Activated CD8-positive, alpha-beta memory T cell treated with anti-CD3 and anti-CD28 coated beads, Interleukin-2, amount 50 U/mL, for 48 hours (primary cell): ENCODE results near the gene PCF11.
"Not testable (repeated sequence)": the region's sequence is repeated elsewhere in the genome, so short reads cannot be mapped to it uniquely, and the experiment has no call there.

Experiments used
- DNase-seq: peaks from one replicate; pipeline ENCODE4 v3.0.0-alpha.2; 2020

Gene PCF11, protein sequence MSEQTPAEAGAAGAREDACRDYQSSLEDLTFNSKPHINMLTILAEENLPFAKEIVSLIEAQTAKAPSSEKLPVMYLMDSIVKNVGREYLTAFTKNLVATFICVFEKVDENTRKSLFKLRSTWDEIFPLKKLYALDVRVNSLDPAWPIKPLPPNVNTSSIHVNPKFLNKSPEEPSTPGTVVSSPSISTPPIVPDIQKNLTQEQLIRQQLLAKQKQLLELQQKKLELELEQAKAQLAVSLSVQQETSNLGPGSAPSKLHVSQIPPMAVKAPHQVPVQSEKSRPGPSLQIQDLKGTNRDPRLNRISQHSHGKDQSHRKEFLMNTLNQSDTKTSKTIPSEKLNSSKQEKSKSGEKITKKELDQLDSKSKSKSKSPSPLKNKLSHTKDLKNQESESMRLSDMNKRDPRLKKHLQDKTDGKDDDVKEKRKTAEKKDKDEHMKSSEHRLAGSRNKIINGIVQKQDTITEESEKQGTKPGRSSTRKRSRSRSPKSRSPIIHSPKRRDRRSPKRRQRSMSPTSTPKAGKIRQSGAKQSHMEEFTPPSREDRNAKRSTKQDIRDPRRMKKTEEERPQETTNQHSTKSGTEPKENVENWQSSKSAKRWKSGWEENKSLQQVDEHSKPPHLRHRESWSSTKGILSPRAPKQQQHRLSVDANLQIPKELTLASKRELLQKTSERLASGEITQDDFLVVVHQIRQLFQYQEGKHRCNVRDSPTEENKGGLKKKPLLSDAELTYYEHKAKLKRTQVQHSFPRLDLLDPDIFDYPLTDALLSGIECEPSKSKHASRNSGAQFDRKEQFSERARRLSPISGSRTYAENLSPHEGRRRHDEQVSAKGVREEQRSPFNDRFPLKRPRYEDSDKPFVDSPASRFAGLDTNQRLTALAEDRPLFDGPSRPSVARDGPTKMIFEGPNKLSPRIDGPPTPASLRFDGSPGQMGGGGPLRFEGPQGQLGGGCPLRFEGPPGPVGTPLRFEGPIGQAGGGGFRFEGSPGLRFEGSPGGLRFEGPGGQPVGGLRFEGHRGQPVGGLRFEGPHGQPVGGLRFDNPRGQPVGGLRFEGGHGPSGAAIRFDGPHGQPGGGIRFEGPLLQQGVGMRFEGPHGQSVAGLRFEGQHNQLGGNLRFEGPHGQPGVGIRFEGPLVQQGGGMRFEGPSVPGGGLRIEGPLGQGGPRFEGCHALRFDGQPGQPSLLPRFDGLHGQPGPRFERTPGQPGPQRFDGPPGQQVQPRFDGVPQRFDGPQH (N-terminal part only)

GRCh38 chr11:83156996-83157593 lies at the start of gene PCF11:
Gene PCF11 (plus strand): TSS chr11:83157131. CDS start chr11:83157440, 309 bp downstream.
- no peak for DNase-seq

DNA sequence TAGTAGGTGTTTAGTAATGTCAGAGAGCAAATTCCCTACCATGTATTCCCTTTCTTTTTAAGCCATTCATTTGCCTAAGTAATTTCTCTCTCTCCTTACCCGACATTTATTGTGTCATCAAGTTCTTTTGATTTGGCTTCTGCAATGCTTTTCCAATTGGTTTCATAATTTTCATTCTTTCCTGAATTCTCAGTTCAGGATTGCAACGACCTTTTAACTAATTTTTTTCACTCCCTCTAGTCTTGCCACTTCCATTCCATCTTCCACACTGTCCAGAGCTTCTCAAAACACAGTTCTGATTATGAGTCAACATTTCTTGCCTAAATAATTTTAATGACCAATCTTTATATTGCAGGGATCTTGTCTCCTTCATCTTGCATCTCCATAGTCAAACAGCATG lies 44.0 kb upstream of the PCF11 start:
- DNase-seq = no peak

DNA sequence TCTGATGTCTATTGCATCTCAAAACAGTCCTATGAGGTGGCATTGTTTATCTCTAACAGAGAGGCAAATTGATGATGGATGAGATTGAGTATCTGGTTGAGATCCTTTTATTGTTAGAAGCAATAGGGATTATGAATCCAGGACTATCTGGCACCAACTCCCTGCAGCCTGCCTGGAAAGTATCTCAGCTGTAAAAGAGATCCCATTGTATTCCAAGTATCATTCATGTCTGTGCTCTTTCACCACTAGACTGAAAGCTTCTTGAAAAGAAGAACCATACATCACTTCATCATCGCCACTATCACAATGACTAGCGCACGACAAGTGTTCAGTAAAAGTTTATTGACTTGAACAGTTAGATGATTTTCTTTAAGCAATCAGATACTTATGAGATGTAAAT lies 41.9 kb upstream of the PCF11 start:
- no peak for DNase-seq

DNA sequence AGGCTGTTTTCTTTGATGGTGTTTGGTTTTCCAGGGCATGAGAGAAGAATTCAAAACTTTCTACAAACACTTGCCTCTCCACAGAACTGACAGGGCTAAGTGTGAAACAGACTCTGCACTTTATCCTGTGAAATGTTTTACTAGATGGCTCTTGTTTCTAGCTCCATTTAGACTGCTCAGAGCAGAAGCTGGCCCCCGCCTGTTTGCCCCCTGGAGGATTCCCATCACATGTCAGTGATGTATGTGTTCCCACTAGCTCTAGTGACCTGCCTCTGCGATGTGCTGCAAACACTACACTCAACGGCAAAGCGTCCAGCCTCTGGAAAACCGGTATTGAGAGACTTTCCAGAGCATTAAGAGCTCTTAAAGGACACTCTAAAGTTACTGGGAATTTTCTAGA lies 41.4 kb upstream of the PCF11 start:
- no peak for DNase-seq

DNA sequence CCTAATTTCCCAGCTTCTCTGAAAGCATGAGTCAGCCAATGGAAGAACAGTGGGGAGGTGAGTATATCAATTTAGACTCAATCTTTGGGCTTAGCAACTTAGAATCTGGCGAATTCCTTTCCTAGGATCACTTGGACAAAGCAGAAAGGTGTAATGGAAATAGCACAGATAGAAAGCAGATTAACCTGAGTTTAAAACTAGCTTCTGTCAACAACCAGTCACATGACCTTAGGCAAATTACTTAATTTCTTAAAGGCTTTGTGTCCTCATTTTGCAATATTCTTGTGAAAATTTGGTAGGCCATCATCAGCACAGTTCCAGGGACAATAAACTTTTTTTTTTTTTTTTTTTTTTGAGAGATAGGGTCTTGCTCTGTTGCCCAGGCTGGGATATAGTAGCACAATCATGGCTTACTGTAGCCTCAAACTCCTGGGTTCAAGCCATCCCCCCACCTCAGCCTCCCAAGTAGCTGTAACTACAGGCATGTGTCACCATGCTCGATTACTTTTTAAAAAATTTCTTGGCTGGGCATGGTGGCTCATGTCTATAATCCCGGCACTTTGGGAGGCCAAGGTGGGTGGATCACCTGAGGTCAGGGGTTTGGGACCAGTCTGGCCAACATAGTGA lies 40.8 kb upstream of the PCF11 start:
- DNase-seq = no peak

- no peak for DNase-seq
These were observed 38.1 kb upstream of the PCF11 start for GRCh38 chr11:83118814-83119213.

DNA sequence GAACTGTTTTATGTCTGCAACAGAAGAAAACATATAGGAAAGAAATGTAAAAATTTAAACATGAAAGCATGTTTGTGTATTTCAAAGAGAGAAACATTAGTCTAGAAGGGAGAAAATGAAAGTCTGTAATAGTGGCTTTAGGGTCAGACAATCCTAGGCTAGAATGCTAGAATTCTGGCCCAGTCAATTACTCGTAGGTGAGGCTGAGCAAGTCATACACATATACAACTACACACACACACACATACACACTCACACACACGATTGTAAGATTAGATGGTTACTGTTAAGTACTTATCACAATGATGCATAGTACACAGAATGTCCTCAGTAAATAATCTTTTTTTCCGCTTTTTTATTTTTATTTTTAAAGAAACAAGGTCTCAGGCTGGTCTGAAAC lies 37.7 kb upstream of the PCF11 start:
- no peak for DNase-seq

GRCh38 chr11:83120327-83120726 lies 36.6 kb upstream of the PCF11 start:
- no peak for DNase-seq

DNA sequence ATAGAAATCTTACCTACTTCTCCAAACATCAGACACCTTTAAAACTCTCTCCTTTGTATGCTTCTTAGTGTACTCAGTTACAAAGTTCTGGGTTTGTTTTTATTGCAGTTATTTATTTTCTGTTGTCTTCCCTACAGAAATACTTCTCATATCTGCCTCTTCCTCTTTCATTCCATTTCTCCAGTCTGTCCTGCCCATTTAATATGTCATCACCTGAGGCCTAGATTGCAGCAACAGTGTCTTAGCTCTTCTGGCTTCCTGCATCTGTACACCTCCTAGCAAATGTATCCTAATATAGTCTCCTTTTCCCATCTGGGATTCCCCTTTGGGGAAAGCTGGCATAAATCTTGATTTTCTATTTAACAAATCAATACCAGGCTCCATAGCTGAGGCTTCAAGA lies 34.9 kb upstream of the PCF11 start:
- no peak for DNase-seq

DNA sequence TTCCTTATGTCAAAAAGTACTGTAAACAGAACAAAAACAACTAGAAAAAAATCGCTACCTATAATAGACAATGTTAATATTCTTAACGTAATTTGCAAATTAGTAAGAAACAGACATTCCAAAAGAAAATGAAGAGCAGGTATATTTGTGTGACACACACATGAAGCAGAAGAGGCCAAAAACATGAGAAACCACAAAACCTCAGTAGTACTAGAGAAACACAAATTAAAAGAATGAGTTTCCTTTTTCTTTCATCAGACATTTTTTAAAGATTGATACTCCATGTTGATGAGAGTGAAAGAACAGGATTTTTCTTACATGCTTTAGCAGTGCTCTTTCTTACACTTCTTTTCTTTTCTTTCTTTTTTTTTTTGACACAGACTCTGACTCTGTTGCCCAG lies 34.2 kb upstream of the PCF11 start:
- no peak for DNase-seq

DNA sequence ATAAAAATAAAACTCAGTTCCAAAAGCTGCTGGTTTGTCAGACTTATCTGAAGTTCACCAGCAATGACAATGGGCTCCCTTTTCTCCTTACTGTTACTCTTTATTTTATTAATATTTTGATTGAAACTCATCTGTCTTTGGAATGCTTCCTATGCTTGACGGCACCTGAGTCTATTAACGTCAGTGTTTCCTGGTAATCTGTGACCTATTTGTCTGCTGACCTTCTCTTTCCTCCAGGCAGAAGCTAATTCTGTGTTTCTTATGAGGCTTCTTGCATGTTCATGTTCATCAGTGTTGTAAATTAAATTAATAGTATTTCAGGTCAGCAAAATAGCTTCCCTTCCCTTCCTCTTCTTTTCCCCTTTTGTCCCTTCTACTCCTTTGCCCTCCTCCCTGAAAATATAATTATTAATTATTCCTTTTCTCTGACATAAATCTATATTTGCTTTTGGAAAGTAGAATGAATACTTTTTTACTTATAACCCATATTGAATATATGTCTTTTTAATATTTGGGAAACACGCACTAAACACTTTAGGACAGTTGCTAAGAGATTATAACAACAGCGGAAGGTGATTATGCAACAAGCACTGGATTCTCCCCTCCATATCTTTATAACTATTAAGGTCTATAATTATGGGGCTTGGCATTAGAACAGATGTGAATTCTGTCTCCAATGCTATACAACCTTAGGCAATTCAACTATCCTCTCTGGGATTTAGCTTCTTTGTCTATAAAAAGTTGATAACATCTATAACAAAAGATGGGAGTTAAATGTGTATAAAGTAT lies 32.1 kb upstream of the PCF11 start:
- DNase-seq = no peak

GRCh38 chr11:83125577-83125976 lies 31.4 kb upstream of the PCF11 start:
- no peak for DNase-seq

DNA sequence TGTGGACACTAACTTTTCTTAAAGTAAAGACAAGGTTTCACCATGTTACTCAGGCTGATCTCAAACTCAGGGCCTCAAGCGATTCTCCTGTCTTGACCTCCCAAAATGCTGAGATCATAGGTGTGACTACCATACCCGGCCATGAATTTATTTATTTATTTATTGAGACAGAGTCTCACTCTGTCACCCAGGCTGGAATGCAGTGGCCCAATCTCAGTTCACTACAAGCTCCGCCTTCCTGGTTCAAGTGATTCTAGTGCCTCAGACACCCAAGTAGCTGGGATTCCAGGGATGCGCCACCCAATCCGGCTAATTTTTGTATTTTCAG lies 29.7 kb upstream of the PCF11 start:
- no peak for DNase-seq

GRCh38 chr11:83132191-83132590 lies 24.7 kb upstream of the PCF11 start:
- no peak for DNase-seq

DNA sequence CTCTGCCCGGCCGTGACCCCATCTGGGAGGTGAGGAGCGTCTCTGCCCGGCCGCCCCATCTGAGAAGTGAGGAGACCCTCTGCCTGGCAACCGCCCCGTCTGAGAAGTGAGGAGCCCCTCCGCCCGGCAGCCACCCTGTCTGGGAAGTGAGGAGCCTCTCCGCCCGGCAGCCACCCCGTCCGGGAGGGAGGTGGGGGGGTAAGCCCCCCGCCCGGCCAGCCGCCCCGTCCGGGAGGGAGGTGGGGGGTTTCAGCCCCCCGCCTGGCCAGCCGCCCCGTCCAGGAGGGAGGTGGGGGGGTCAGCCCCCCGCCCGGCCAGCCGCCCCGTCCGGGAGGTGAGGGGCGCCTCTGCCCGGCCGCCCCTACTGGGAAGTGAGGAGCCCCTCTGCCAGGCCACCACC lies 23.7 kb upstream of the PCF11 start:
- DNase-seq = not testable (repeated sequence)

- no peak for DNase-seq
These were observed 17.6 kb upstream of the PCF11 start for GRCh38 chr11:83139310-83139709.

GRCh38 chr11:83140691-83141455 lies 16.1 kb upstream of the PCF11 start:
- DNase-seq = no peak

- no peak for DNase-seq
These were observed 9.0 kb upstream of the PCF11 start for GRCh38 chr11:83147895-83148294.

DNA sequence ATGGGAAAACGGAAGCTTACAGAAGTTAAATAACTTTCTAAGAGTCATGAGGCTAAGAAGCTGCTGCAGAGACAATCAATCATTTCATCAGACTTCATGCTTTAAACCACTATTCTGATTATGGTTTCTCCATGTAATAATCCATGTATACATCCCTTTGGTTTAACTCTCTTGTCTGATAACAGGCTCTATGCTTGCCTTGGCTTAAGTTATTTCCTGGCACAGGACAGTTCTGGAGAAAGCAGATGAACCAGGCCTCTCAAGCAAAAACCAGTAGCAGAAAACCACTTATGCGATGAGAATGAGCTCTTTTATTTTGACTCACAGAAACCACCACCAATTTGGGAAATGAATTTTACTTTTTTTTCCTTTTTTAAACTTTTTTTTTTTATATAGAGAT lies 6.5 kb upstream of the PCF11 start:
- no peak for DNase-seq

DNA sequence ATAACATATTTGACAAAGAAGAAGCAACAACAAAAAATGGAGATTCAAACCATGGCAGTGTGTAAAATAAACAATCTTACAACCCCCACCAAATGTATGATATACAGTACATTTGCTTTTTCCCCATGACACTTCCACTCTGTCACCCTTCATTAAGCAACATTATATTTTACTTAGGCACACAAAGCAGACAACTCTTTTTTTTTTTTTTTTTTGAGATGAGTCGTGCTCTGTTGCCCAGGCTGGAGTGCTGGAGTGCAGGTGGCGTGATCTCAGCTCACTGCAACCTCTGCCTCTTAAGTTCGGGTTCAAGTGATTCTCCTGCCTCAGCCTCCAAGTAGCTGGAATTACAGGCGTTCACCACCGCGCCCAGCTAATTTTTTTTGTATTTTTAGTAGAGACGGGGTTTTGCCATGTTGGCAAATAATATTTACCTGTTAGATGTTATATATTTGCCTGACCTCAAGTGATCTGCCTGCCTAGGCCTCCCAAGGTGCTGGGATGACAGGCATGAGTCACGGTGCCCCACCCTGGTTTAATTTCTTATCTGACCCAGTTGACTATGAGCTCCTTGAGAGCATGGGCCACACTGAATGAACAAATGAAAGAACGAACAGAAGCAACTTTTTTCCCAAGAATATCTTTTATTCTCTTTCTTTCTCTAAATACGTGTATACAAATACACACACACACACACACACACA lies 5.5 kb upstream of the PCF11 start:
- no peak for DNase-seq
